HG03442 (cell line): ENCODE results near the gene HYAL3.

Experiments
- ATAC-seq: cut with Tn5 transposase; IDR thresholded peaks from one replicate; pipeline ENCODE4 v1.9.1; 2021; ENCODE audit warnings: mild to moderate bottlenecking, moderate library complexity; ENCODE audit not compliant: unreplicated experiment

HYAL3 gene, protein sequence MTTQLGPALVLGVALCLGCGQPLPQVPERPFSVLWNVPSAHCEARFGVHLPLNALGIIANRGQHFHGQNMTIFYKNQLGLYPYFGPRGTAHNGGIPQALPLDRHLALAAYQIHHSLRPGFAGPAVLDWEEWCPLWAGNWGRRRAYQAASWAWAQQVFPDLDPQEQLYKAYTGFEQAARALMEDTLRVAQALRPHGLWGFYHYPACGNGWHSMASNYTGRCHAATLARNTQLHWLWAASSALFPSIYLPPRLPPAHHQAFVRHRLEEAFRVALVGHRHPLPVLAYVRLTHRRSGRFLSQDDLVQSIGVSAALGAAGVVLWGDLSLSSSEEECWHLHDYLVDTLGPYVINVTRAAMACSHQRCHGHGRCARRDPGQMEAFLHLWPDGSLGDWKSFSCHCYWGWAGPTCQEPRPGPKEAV

DNA sequence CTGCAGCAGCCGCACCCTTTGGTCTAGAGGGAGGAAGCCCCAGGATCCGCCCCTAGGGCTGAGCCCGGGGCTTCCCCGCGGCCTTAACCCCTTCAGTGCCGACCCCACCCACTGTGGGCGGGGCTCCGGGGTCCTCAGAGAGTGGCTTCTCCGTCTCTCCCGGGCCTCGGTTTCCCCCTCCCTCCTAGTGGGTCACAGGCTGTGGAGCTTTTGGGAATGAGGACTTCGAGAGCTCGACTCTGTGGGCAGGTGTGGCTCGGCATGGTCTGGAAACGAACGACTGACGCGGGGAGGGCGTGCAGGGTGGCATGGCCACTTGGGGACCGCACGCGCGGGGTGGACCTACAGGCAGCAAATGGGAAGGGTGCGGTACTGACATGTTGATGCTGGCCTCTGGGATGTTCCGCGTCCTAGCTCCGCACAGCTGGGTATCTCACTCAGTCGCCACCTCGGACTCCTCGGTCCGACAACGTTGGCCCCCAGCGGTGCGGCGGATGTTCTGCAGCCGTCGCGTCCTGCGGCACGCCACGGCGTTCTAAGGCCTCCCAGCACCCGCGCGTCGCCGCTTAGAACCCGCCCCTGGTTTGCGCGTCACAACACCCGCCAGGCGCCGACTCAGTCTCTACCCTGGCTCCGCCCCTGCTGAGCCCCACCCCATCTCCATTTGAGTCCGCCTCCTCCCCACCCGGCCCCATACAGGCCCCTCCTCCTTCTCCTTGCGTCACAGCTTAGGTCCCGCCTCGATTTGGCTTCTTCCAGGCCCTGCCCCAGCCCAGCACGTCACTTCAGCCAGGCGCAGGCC is at the start of gene HYAL3, which contains the start of gene NAA80:
Gene HYAL3 (minus strand): TSS at position 570 of the 802 bp plus-strand sequence. CDS start 3,803 bp downstream, outside the sequence.
Gene NAA80 (minus strand): TSS at position 570 of the 802 bp plus-strand sequence. CDS start 1,942 bp downstream, outside the sequence.
- peak; percentile 78 for ATAC-seq

DNA sequence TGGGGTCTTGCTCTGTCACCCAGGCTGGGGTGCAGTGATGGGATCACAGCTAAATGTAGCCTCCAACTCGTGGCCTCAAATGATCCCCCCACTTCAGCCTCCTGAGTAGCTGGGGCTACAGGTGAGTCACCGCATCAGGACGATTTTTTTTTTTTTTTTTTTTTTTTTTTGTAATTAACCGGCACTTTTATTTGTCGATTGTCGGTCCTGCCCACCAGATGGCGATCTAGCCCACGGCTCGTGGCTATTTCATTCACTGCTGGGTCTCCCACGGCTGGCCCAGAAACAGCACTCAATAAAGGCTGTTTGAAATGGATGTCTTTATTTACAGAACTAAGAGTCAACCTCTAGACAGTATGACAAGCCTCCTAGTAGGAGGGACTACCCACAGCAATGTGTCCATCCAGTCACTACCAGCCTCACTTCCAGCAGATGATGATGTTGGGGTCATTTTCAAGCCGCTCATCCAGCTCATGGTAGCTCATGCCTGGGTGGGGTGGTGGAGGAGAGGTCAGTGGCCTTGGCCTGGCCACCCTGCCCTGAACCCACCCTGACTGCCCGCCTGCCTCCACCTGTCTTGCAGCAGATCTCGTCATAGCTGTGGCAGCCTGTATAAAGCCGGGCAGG is 48.1 kb upstream of the HYAL3 start:
- ATAC-seq, result no peak

DNA sequence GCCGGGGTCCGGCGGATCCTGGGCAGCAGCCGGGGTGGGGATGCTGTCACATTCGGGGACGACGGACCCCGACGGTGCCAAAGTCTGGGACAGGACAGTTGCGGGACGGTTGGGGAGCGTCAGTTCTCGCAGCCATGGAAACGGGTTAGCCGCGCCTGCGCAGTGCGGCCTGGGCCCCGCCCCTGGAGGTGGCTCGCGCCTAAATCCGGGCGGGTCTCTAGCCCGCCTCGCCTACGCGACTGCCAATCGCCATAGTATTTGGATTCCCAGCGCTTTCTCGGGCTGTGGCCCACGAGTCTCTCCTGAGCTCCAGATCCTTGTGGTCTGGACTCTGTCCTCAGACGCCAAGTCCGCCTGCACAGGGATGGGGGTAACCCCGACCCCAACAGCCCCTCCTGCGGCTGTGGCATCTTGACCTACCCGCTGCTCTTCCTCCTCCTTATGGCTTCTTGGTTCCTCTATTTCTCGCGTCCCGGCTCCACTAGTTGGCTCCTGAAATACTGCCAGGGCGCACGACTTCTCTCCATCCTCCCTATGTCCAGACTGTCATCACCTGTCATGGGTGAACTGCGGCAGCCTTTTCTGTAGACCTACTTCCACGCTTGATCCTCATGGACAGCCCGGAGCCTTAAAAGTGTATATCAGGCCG is 46.5 kb upstream of the HYAL3 start, which contains the start of gene ZMYND10:
Gene ZMYND10 (minus strand): TSS at position 147 of the 649 bp plus-strand sequence. CDS start 153 bp downstream, outside the sequence.
- ATAC-seq, result no peak

DNA sequence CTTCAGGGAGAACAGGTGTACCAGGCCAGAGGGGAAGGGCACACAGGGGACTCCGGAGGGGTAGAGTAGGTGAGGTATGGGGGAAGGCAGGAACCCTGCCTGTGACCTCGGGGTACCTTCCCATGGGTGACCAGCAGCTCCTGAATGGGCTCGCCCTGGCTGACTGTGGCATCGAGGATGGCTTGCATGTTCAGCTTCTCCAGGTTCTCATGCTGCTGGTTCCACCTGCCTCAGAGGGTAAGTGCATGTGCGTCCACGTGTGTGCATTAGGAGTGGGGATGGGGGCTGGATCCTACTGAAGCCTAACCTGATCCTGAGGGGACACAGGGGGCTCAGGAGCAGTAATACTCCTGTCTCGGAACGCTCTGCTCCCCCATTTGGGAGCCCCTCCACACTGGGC is 45.8 kb upstream of the HYAL3 start:
- ATAC-seq, result no peak

DNA sequence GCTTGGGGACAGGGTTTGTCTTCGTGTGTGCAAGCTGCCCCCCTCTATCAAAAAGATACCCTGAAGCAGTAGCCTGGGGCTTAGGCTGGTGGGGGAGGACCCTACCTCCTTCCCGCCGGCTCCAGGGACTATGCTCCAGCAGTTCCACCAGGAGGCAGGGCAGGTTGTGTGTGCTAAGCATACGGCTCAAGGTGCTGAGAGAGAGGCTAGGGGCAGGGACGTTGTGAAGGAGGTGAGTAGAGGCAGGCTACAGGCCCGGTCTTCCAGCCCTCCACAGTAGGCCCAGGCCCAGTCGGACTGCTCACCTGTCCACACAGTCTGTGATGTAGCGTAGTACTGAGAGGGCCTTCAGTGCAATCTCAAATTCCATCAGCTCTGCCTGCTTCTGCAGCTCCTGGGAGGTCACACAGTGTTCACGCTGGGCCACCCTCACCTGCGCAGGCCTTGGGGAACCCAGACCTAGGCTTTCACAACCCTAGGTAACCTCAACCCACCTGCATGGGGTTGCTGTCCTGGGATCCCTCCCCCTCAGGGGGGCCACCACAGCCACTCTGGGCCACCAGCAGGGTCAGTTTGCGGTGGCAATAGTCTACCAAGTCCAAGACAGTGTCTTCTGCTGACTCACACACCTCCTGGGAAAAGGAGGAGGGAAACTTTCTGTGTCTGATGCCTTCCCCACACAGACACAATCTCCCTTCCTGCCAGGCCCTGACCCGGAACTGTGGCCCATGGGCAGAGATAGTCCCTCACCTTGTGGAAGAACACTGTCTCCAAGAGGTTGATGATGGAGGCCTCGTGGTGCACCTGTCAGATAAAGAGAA is 43.8 kb upstream of the HYAL3 start:
- ATAC-seq, result no peak

DNA sequence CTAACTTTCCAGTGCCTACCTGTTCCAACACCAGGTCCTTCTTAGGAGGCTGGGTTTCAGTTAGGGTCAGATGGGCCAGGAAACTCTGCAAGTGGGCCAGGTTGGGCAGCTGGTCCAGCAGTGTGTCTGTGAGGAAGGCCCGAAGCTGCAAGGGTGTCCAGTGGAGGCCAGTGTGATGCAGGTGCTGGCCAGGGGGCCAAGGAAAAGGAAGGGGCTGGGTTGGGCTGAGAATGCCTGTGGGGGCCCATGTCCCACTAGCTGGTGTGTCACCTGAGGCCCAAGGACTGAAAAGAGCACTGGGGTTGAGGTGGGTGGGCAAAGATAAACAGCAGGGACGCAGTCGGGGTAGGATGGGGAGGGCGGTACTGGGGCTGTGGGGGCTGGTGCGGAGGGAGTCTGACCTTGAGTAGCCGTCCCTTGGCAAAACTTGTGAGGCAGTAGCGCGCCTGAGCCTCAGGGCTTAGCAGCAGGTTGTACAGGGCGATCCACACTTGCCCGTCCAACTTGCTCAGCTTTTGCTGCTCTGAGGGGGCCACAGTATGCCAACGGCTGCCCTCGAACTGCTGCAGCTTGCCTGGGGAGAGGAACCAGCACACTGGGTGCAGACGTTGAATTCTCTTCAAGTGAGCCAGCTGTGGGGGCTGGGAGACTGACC is 42.9 kb upstream of the HYAL3 start:
- ATAC-seq, result no peak

DNA sequence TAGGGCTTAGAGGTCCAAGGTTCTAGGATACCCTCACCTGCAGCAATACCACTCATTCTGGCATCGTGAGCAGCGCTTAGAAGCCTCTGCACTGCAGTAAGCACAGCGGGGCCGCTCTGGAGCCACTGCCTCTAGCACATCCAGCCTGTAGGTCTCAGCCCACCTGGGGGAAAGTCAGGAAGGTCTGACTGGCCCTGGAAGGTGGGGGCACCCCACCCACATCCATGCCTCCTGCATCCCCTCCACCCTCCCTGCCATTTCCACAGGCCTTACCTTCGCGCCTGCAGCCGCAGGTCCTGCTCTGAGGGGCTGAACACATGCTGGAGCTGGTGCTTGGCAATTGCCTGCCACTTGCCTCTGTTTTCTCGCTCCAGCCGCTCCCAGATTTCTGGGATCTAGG is 42.3 kb upstream of the HYAL3 start:
- no peak for ATAC-seq

DNA sequence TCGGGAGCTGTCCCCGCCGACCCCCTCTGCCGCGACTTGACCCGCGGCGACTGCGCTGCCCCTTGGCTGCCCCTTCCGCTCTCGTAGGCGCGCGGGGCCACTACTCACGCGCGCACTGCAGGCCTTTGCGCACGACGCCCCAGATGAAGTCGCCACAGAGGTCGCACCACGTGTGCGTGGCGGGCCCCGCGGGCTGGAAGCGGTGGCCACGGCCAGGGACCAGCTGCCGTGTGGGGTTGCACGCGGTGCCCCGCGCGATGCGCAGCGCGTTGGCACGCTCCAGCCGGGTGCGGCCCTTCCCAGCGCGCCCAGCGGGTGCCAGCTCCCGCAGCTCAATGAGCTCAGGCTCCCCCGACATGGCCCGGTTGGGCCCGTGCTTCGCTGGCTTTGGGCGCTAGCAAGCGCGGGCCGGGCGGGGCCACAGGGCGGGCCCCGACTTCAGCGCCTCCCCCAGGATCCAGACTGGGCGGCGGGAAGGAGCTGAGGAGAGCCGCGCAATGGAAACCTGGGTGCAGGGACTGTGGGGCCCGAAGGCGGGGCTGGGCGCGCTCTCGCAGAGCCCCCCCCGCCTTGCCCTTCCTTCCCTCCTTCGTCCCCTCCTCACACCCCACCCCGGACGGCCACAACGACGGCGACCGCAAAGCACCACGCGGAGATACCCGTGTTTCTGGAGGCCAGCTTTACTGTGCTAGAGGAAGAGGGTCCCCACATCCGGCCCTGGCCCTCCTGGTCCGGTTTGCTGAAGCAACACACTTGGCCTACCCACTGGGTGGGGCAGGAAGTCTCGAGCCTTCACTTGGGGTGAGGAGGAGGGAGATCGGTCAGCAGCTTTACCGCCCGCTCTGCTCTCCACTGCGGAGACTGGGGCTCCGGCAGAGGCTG is 41.5 kb upstream of the HYAL3 start, which contains the start of gene RASSF1:
Gene RASSF1 (minus strand): TSS at position 389 of the 882 bp plus-strand sequence. CDS start 31 bp downstream, at position 358.
- no peak for ATAC-seq

DNA sequence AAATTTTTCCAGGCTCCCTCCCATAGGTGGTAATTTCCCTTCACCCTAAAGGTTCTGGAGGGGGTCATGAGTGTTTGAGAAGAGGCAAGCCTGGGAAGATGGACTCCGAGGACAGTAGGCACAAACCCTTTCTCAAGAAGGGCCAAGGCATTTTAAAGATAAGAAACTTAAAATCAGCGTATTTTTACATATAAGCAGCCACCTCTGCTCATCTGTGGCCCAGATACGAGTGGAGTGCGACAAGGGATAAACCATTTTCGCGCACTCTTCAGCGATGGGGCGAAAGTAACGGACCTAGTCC is 40.9 kb upstream of the HYAL3 start:
- ATAC-seq, result no peak

DNA sequence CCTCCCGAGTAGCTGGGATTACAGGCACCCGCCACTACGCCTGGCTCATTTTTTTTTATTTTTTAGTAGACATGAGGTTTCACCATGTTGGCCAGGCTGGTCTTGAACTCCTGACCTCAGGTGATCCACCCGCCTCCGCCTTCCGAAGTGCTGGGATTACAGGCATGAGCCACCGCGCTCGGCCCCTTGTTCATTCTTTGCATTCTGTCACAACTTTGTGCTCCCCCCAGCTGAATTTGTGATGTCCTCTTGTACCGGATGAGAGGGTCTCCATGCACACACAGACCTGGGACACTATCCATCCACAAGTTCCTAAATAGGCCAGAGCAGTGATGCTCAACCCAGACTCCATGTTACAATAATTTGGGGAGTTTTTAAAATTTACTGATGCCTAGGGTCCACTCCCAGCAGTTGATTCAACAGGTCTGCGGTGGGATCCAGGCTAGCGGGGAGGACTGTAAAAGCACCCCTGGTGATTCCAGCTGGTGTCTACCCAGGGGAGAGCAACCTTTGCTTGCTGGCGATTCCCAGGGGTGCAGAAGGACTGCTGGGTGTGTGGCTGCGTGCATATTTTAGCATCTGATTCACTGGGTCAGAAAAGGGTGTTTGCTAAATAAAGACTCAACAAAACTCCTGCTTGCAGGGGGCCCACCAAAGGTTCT is 40.4 kb upstream of the HYAL3 start:
- ATAC-seq, result no peak

DNA sequence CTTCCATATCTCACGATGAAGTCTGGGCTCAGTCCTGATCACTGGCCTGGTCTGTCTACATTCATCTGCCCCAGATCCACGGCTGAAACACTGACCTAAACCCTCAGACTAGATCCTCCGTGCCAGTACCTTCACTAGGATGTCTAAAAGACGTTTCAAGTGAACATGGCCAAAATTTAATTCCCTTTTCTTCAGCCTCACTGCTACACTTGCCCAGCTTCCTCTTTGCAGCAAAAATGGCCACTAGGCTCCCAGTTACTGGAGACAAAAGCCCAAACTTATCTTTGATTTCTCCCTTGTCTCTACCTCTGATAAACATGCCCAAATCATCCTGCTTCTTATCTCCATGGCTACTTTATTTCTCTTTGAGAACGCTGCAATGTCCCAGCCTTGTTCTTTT is 39.8 kb upstream of the HYAL3 start:
- no peak for ATAC-seq

DNA sequence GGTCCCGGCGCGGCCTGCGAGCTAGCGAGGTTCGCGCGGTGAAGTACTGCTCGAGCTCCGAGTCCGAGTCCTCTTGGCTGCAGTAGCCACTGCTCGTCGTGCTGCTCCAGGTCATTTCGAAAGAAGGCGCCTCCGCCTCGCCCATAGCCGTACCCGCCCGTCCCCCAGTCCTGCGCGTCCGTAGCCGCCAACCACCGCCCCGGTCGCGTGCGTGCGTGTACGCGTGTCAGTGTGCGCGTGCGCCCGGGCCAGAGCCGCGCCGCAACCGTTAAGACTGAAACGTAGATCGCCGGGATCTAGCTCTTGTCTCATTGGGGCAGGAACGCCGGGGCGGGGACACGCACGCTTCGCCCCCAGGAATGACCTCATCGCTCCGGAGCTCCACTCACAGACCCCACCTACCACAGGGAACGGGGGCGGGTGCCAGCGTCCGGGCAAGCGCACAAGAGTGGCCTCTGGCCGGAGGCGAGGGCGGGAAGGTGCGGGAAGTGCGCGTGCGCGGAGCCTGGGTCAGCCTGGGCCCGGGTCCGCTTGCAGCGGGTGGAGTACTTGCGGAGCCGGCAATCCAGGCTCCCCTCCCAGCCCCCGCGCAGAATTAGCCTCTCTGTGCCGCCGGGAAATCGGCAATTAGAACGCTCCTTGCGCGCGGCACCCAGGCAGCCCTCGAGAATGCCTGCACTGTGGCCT is 38.1 kb upstream of the HYAL3 start:
- ATAC-seq, result peak; percentile 75

DNA sequence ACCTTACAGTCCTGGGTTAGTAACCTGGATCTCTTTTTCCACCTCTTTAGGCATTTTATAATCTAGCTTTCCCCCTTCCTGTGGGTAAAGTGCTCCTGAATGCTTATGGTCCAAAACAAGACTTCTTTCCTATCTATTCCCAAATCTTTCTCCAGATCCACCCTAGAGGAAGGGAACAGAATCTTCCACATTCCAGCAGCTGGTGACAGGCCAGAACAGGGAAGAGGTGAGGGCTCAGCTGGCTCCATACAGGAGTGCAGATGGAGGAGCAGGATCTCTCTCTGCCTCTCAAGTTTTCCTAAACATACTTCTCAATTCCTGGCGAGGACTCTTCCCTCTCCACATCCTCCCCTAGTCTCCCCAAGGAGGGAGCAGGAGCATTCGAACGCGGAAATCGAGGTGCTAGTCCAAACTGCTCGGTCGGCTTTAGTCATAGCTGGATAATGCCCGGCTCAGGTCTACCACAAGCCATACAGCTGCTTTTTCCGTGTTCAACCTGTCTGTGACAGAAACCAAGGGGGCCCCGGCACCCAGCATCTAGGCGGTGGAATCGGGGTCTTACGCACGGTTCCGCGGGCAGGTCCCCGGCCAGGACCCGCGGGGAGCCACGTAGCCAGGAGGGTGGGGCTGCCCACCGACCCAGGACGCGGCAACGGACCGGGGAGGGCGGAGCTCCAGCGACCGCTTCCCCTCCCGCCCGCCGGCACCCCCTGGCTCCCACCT is 37.4 kb upstream of the HYAL3 start:
- peak; percentile 25 for ATAC-seq

DNA sequence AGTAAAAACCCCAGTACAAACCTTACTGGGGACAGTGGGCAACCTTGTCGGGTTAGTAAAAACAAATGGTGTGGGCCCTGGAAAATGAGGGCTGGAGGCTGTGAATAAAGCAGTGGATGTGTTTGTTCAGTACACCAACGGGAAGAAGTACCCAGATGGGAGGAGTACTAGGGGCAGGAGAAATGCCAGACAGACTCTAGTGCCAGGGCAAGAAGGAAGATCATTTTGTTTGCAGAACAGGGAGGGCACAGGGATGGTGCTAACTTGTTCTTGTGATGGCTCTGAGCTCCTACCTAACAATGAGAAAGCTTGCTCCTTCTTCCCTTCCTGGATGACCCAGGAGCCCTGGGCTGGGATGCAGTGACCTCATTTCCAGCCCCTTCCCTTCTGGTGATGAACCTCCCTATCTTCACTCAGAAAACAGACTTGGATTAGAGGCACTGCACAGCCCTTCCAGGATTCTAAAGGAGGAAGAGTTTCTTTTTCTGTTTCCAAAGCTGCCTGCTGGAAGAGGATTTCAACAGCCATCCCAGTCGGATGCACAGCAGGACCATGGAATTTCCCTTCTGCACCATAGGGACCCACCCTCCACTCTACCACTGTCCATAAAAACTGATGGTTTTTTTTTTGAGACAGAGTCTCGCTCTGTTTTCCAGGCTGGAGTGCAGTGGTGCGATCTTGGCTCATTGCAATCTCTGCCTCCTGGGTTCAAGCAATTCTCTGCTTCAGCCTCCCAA is 35.3 kb upstream of the HYAL3 start:
- ATAC-seq, result no peak

DNA sequence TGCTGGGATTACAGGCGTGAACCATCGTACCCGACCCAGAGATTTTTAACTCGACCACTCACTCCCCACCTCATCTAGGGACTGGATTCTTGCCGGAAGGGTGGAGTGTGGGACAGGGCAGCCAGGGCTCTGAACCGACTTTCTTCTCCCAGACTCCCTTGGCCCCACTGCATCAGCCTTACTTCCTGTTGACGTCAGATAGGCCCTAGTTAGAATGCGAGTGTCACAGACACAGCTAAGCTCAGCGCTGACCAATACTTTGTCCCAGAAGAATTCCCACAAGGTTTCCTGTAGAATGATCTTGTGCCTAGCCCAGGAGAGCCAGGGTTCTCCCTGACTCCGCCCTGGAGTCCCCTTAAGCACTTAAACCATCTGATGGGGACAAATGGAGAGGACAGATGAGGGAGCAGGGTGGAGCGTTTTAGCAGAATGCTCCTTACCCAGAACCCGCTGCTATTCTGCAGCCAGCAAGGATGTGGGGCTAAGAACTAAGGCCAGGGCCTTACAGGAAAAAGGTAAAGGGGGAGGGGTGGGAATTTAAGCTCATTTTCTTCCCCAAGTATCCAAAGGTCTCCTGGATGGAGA is 34.6 kb upstream of the HYAL3 start:
- no peak for ATAC-seq
